A549 (cell line): ENCODE results near the gene CASP3. TPM values are rescaled to one million over a fixed set of nuclear protein-coding genes. Genes with fewer than 3 reads are reported as not detected.

Experiments
- ATAC-seq, 2 experiments: fragments of 200-7000 bp in 1 of 2; fragments of >200 bp in 1 of 2; cut with Nextera tagmentation in 1 of 2; cut with Tn5 transposase in 1 of 2; 3 replicates each; pipeline versions ENCODE4 v1.8.0 to v1.9.1; 2018 to 2020; ENCODE audit warnings: mild to moderate bottlenecking in 1 of 2, moderate library complexity in 1 of 2
- CTCF ChIA-PET: fragments of 300-600 bp; sonication (Branson Sonifier 250); formaldehyde crosslinking; extraction: SDS; loops from one replicate; lab custom pipeline; 2021; ENCODE audit warnings: antibody characterized with exemption, inconsistent platforms; lab: Yijun Ruan, JAX
- POLR2A ChIA-PET: fragments of 350-600 bp; formaldehyde crosslinking; extraction: SDS; loops from one replicate; lab custom pipeline; 2021; ENCODE audit warnings: antibody characterized with exemption, inconsistent platforms; lab: Yijun Ruan, JAX
- DNase-seq, 2 experiments: peaks; one replicate each; pipeline versions ENCODE4 v3.0.0 to v3.0.0-alpha.2; 2011 to 2016; ENCODE audit warnings: low read depth in 1 of 2, low spot score in 1 of 2
- FAIRE-seq: peaks from 2 replicates; lab custom pipeline; 2011; peaks lifted over from hg19 to GRCh38; lab: Jason Lieb, UNC
- H3K27ac ChIP-seq, 2 experiments: fragments of >200 bp; sonication (Bioruptor Twin); formaldehyde crosslinking; 3 replicates each; pipeline ENCODE4 v1.5.1; 2016 to 2017
- H3K4me1 ChIP-seq: fragments of >200 bp; sonication (Bioruptor Twin); formaldehyde crosslinking; 3 replicates; pipeline ENCODE4 v1.6.1; 2016
- H3K4me2 ChIP-seq: fragments of >200 bp; sonication (Bioruptor Twin); formaldehyde crosslinking; 3 replicates; pipeline ENCODE4 v1.6.1; 2016
- H3K4me3 ChIP-seq: fragments of >200 bp; sonication (Bioruptor Twin); formaldehyde crosslinking; 3 replicates; pipeline ENCODE4 v1.5.1; 2016
- H3K9me3 ChIP-seq: fragments of >200 bp; sonication (Bioruptor Twin); formaldehyde crosslinking; 3 replicates; pipeline ENCODE4 v1.6.1; 2016
- CEBPB ChIP-seq, 2 experiments: fragments of >200 bp in 1 of 2; sonication (Bioruptor Twin) in 1 of 2; formaldehyde crosslinking in 1 of 2; IDR thresholded peaks; 2 replicates each; pipeline ENCODE4 v1.6.1; 2012 to 2016
- CHD2 ChIP-seq: fragments of 150-350 bp; IDR thresholded peaks from 2 replicates; pipeline ENCODE4 v1.6.1; 2014; ENCODE audit warnings: low read length; ENCODE audit not compliant: partially characterized antibody
- EP300 ChIP-seq, 2 experiments: fragments of >200 bp; sonication (Bioruptor Twin); formaldehyde crosslinking; IDR thresholded peaks; 2 replicates in 1 of 2; 3 replicates in 1 of 2; pipeline ENCODE4 v1.6.1; 2016 to 2017
- HOXB13 ChIP-seq: fragments of 250-450 bp; sonication (Bioruptor Pico); IDR thresholded peaks from 2 replicates; pipeline ENCODE4 v1.5.0; 2020; ENCODE audit warnings: low read depth, mild to moderate bottlenecking, moderate library complexity
- HOXB5 ChIP-seq: fragments of 250-450 bp; sonication (Bioruptor Pico); IDR thresholded peaks from 2 replicates; pipeline ENCODE4 v1.5.0; 2020; ENCODE audit warnings: mild to moderate bottlenecking, moderate library complexity
- KDM1A ChIP-seq: fragments of 200-600 bp; sonication (generic); IDR thresholded peaks from 2 replicates; pipeline ENCODE4 v1.6.1; 2016; ENCODE audit warnings: low read depth, mild to moderate bottlenecking
- POLR2A ChIP-seq: IDR thresholded peaks from 2 replicates; pipeline ENCODE4 v1.6.1; 2012; ENCODE audit warnings: mild to moderate bottlenecking, low read length
- RNF2 ChIP-seq: fragments of 200-600 bp; sonication (generic); IDR thresholded peaks from 2 replicates; pipeline ENCODE4 v1.6.1; 2016; ENCODE audit warnings: low read depth, mild to moderate bottlenecking, antibody characterized with exemption, moderate library complexity, borderline replicate concordance
- TFCP2L1 ChIP-seq: fragments of 250-450 bp; sonication (Bioruptor Pico); IDR thresholded peaks from 2 replicates; pipeline ENCODE4 v1.5.0; 2021; ENCODE audit warnings: mild to moderate bottlenecking
- ZC3H11A ChIP-seq: fragments of 450-650 bp; IDR thresholded peaks from 2 replicates; pipeline ENCODE4 v1.6.1; 2014; ENCODE audit warnings: antibody characterized with exemption, mild to moderate bottlenecking
- ZFP36 ChIP-seq: fragments of 450-650 bp; IDR thresholded peaks from 2 replicates; pipeline ENCODE4 v1.6.1; 2014; ENCODE audit warnings: borderline replicate concordance; ENCODE audit not compliant: partially characterized antibody
- ZNF302 ChIP-seq: fragments of 250-450 bp; sonication (Bioruptor Pico); IDR thresholded peaks from 2 replicates; pipeline ENCODE4 v1.9.0; 2021; ENCODE audit warnings: inconsistent platforms, mild to moderate bottlenecking, moderate library complexity
- ZSCAN20 ChIP-seq: fragments of 250-450 bp; sonication (Bioruptor Pico); IDR thresholded peaks from 2 replicates; pipeline ENCODE4 v1.8.0; 2022; ENCODE audit warnings: mild to moderate bottlenecking, moderate library complexity
- WGBS: methylation state at CpG from one replicate; pipeline ENCODE4 v1.1.6; 2017; ENCODE audit errors: missing lambda C conversion rate; 5-methylcytosine and 5-hydroxymethylcytosine counted together
- polyA plus RNA-seq, 4 experiments: library from polyadenylated mRNA; depleted of rRNA in 3 of 4; stranded (reverse); fragments of >200 nt; fragmentation: RNase III in 1 of 4; extraction: RNeasy Plus Mini Kit Qiagen cat#74134 plus additional on column Dnase treatment in 1 of 4; gene quantifications; 2 replicates in 3 of 4; 3 replicates in 1 of 4; pipeline ENCODE4 v1.2.3, GENCODE V29; 2011 to 2017
- TF ChIP-seq, protein P1 (sequence below): fragments of >200 bp; sonication (Bioruptor Twin); formaldehyde crosslinking; IDR thresholded peaks from 3 replicates; pipeline ENCODE4 v1.5.1; 2016
- TF ChIP-seq, protein P2 (sequence below): fragments of 150-350 bp; IDR thresholded peaks from 2 replicates; pipeline ENCODE4 v1.6.1; 2014; ENCODE audit warnings: low read depth, mild to moderate bottlenecking, low read length
- TF ChIP-seq, protein P3 (sequence below): fragments of 450-650 bp; IDR thresholded peaks from 2 replicates; pipeline ENCODE4 v1.6.1; 2014; ENCODE audit warnings: antibody characterized with exemption
- TF ChIP-seq, protein P4 (sequence below): IDR thresholded peaks from 2 replicates; pipeline ENCODE4 v1.6.1; 2012; ENCODE audit warnings: low read depth, borderline replicate concordance
- TF ChIP-seq, protein P5 (sequence below): fragments of 200-600 bp; sonication (generic); IDR thresholded peaks from 2 replicates; pipeline ENCODE4 v1.6.1; 2016; ENCODE audit warnings: antibody characterized with exemption, mild to moderate bottlenecking, moderate library complexity
- TF ChIP-seq, protein P6 (sequence below): fragments of 250-450 bp; sonication (Bioruptor Pico); IDR thresholded peaks from 2 replicates; pipeline ENCODE4 v1.5.0; 2021; ENCODE audit warnings: mild to moderate bottlenecking, moderate library complexity, borderline replicate concordance

The CASP3 gene
- polyA plus RNA-seq, 2 of the 4 experiments (the other 2 are of a cell fraction): 17.4 to 25.4 TPM

DNA sequence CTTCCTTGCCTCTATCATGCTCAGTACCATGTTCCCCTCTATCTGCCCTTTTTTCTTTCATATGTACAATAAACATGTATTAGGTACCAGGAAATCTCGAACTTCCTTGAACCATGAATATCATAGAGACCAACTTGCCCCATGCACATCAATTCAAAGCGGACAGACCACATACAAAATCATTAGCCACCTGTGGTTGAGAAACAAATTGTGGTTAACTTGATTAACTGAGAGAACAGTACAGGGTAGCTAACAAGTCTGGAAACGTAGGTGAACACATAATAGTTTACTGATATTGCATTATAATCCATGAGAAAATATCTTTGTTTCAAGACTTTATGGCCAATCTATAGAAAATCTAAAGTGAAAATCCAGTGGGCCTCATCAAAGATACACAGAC is 8.2 kb downstream of the CASP3 start:
- H3K9me3 ChIP-seq: no peaks in the 10 kb centered on the region
- no peak for TF ChIP-seq ZNF302 (CRISPR knock-in tag)
- TF ChIP-seq POLR2A: no peak
- no peak for TF ChIP-seq ZC3H11A
- TF ChIP-seq, protein P1, sequence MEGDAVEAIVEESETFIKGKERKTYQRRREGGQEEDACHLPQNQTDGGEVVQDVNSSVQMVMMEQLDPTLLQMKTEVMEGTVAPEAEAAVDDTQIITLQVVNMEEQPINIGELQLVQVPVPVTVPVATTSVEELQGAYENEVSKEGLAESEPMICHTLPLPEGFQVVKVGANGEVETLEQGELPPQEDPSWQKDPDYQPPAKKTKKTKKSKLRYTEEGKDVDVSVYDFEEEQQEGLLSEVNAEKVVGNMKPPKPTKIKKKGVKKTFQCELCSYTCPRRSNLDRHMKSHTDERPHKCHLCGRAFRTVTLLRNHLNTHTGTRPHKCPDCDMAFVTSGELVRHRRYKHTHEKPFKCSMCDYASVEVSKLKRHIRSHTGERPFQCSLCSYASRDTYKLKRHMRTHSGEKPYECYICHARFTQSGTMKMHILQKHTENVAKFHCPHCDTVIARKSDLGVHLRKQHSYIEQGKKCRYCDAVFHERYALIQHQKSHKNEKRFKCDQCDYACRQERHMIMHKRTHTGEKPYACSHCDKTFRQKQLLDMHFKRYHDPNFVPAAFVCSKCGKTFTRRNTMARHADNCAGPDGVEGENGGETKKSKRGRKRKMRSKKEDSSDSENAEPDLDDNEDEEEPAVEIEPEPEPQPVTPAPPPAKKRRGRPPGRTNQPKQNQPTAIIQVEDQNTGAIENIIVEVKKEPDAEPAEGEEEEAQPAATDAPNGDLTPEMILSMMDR: no peak
- no peak for TF ChIP-seq RNF2
- TF ChIP-seq, protein P2, sequence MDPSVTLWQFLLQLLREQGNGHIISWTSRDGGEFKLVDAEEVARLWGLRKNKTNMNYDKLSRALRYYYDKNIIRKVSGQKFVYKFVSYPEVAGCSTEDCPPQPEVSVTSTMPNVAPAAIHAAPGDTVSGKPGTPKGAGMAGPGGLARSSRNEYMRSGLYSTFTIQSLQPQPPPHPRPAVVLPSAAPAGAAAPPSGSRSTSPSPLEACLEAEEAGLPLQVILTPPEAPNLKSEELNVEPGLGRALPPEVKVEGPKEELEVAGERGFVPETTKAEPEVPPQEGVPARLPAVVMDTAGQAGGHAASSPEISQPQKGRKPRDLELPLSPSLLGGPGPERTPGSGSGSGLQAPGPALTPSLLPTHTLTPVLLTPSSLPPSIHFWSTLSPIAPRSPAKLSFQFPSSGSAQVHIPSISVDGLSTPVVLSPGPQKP: no peak
- TF ChIP-seq CHD2: no peak
- TF ChIP-seq, protein P3, sequence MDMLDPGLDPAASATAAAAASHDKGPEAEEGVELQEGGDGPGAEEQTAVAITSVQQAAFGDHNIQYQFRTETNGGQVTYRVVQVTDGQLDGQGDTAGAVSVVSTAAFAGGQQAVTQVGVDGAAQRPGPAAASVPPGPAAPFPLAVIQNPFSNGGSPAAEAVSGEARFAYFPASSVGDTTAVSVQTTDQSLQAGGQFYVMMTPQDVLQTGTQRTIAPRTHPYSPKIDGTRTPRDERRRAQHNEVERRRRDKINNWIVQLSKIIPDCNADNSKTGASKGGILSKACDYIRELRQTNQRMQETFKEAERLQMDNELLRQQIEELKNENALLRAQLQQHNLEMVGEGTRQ: no peak
- TF ChIP-seq, protein P4, sequence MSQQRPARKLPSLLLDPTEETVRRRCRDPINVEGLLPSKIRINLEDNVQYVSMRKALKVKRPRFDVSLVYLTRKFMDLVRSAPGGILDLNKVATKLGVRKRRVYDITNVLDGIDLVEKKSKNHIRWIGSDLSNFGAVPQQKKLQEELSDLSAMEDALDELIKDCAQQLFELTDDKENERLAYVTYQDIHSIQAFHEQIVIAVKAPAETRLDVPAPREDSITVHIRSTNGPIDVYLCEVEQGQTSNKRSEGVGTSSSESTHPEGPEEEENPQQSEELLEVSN: no peak
- TF ChIP-seq HOXB13 (CRISPR knock-in tag): no peak
- no peak for TF ChIP-seq ZSCAN20
- TF ChIP-seq, protein P5, sequence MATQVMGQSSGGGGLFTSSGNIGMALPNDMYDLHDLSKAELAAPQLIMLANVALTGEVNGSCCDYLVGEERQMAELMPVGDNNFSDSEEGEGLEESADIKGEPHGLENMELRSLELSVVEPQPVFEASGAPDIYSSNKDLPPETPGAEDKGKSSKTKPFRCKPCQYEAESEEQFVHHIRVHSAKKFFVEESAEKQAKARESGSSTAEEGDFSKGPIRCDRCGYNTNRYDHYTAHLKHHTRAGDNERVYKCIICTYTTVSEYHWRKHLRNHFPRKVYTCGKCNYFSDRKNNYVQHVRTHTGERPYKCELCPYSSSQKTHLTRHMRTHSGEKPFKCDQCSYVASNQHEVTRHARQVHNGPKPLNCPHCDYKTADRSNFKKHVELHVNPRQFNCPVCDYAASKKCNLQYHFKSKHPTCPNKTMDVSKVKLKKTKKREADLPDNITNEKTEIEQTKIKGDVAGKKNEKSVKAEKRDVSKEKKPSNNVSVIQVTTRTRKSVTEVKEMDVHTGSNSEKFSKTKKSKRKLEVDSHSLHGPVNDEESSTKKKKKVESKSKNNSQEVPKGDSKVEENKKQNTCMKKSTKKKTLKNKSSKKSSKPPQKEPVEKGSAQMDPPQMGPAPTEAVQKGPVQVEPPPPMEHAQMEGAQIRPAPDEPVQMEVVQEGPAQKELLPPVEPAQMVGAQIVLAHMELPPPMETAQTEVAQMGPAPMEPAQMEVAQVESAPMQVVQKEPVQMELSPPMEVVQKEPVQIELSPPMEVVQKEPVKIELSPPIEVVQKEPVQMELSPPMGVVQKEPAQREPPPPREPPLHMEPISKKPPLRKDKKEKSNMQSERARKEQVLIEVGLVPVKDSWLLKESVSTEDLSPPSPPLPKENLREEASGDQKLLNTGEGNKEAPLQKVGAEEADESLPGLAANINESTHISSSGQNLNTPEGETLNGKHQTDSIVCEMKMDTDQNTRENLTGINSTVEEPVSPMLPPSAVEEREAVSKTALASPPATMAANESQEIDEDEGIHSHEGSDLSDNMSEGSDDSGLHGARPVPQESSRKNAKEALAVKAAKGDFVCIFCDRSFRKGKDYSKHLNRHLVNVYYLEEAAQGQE: no peak
- TF ChIP-seq KDM1A: no peak
- no peak for TF ChIP-seq TFCP2L1 (CRISPR knock-in tag)
- TF ChIP-seq HOXB5 (CRISPR knock-in tag): no peak
- TF ChIP-seq, all 56 proteins: peak for 0
- no peak for DNase-seq
- no peak for ATAC-seq
- FAIRE-seq: no peak
- no peak overlapping the region for H3K4me2 ChIP-seq
- no peak overlapping the region for H3K4me3 ChIP-seq
- 89% methylated on average over 3 of the region's 3 CpGs for WGBS
- ChIA-PET POLR2A (no interaction called here), CTCF (no interaction called here)
- no peaks in the 10 kb centered on the region for H3K4me1 ChIP-seq
- no peak overlapping the region for H3K27ac ChIP-seq

DNA sequence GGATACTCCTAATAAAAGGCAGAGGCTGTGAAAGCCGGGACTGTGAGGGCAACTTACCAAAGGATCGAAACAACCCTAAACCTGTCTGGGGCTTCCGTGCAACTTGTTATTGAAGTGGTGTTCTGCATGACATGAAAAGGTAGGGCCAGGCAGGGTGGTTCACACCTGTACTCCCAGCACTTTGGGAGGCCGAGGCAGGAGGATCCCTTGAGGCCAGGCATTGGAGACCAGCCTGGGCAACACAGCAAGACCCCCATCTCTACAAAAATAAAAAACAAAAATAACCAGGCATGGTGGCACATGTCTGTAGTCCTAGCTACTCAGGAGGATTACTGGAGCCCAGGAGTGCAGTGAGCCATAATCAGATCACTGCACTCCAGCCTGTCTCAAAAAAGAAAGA is 12.3 kb downstream of the CASP3 start:
- no peak for DNase-seq
- POLR2A ChIA-PET: no interaction called here
- no peak for ATAC-seq
- CTCF ChIA-PET: no interaction called here
- no peak overlapping the region for H3K4me3 ChIP-seq
- no peak overlapping the region for H3K4me2 ChIP-seq
- no peak for FAIRE-seq
- H3K9me3 ChIP-seq: no peaks in the 10 kb centered on the region
- no peak overlapping the region for H3K27ac ChIP-seq
- 100% methylated on average over 4 of the region's 4 CpGs for WGBS
- TF ChIP-seq ZNF302 (CRISPR knock-in tag) (no peak), CEBPB (IDR thresholded peaks at IDR 0.05) (no peak), ZFP36 (no peak), EP300 (IDR thresholded peaks at IDR 0.05) (no peak), HOXB13 (CRISPR knock-in tag) (no peak), TFCP2L1 (CRISPR knock-in tag) (no peak)
- TF ChIP-seq, protein P6, sequence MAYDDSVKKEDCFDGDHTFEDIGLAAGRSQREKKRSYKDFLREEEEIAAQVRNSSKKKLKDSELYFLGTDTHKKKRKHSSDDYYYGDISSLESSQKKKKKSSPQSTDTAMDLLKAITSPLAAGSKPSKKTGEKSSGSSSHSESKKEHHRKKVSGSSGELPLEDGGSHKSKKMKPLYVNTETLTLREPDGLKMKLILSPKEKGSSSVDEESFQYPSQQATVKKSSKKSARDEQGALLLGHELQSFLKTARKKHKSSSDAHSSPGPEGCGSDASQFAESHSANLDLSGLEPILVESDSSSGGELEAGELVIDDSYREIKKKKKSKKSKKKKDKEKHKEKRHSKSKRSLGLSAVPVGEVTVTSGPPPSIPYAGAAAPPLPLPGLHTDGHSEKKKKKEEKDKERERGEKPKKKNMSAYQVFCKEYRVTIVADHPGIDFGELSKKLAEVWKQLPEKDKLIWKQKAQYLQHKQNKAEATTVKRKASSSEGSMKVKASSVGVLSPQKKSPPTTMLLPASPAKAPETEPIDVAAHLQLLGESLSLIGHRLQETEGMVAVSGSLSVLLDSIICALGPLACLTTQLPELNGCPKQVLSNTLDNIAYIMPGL: no peak
- TF ChIP-seq, protein P3: no peak
- no peaks in the 10 kb centered on the region for H3K4me1 ChIP-seq
